SU-DHL-6 (cell line): ENCODE measurements around the gene WASHC1.
"Not testable (repeated sequence)": the region's sequence is repeated elsewhere in the genome, so short reads cannot be mapped to it uniquely, and the experiment has no call there.

ENCODE experiments used
- CTCF ChIP-seq: fragments of 200-600 bp; sonication (generic); IDR thresholded peaks from one replicate; pipeline ENCODE4 v1.5.1; 2017; ENCODE audit warnings: antibody characterized with exemption, mild to moderate bottlenecking, low read length, moderate library complexity; ENCODE audit not compliant: insufficient read depth, poor library complexity, severe bottlenecking
- EZH2phosphoT487 ChIP-seq: fragments of 200-600 bp; sonication (generic), shearing (Covaris generic); conservative IDR thresholded peaks from 2 replicates; pipeline ENCODE4 v1.6.1; 2018; ENCODE audit warnings: mild to moderate bottlenecking, antibody characterized with exemption, low read length, moderate library complexity, mixed read lengths

- TF ChIP-seq CTCF, EZH2phosphoT487: not testable (repeated sequence)
These were observed 12.0 kb upstream of the WASHC1 start for GRCh38 chr9:41261-41676.
